Prostate gland (tissue), 2 donors: ENCODE data around the gene KCND2.

Source experiments
- POLR2A ChIP-seq: fragments of 450-650 bp; IDR thresholded peaks from one replicate; pipeline ENCODE4 v1.6.1; 2016; ENCODE audit warnings: antibody characterized with exemption, mild to moderate bottlenecking
- TF ChIP-seq, protein P1 (sequence below), 4 experiments: fragments of 200-600 bp in 2 of 4; fragments of 450-650 bp in 2 of 4; sonication (generic) in 2 of 4; IDR thresholded peaks; 1 replicate in 3 of 4; 2 replicates in 1 of 4; pipeline ENCODE4 v1.5.1; 2016 to 2019; ENCODE audit warnings: antibody characterized with exemption in 4 of 4, mild to moderate bottlenecking in 2 of 4, moderate library complexity in 2 of 4

DNA sequence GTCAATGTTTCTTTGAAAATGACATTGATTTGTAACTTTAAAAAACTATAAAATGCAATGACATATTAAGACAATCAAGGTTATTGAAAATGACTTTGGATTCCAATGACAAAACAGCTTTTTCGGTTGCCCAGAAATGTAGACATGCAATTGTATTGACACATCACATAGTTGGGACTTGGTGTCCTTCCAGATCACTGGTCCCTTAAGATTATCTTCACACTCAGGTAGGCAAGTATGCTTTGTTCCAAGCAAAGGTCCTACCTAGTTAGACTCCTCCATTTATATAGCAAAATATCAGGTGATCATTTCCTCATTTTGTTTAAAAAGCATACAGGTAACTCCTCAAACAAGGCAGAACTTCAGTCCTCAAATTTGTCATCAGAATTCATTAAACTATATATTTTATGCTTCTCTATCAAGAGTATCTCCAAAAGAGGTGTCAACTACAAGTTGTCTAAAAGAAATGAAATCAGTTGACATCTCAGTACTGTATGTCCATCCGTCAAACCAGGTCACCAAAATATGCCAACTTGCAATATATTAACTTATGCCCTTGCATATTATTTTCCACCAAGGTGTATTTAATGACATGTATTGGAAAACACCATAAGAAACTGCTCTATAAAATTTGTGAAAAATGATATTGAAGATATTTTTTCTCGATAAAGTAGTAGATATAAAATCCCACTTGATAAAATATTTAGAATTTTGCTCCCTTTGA is 520.4 kb downstream of the KCND2 start:
- TF ChIP-seq, protein P1, sequence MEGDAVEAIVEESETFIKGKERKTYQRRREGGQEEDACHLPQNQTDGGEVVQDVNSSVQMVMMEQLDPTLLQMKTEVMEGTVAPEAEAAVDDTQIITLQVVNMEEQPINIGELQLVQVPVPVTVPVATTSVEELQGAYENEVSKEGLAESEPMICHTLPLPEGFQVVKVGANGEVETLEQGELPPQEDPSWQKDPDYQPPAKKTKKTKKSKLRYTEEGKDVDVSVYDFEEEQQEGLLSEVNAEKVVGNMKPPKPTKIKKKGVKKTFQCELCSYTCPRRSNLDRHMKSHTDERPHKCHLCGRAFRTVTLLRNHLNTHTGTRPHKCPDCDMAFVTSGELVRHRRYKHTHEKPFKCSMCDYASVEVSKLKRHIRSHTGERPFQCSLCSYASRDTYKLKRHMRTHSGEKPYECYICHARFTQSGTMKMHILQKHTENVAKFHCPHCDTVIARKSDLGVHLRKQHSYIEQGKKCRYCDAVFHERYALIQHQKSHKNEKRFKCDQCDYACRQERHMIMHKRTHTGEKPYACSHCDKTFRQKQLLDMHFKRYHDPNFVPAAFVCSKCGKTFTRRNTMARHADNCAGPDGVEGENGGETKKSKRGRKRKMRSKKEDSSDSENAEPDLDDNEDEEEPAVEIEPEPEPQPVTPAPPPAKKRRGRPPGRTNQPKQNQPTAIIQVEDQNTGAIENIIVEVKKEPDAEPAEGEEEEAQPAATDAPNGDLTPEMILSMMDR (IDR thresholded peaks at IDR 0.05) = no peak
- no peak for TF ChIP-seq POLR2A
